ENCODE measurements around the gene SMC5. TPM values are rescaled to one million over a fixed set of nuclear protein-coding genes. Genes with fewer than 3 reads are reported as not detected.

The SMC5 gene
- total RNA-seq, 1 experiment from 2014 or later: 41.9 TPM

DNA sequence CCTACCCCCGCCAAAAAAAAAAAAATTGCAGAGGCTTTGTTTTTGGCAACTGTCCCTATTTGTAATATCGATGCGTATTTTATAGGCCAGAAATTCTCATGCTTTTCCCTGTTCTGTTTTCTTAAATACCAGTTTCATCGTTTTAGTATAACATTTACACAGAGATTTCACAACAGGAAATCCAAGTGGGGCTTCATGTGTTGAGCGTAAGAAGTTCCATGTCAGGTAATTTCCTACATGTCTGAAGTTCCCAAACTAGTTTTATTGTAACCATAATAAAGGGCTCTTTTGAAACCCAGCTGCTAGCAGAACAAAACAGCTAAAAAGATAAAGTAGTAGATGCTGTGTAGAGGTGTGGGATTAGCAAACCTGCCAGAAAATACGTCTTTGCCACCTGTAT, 4.2 kb downstream of the SMC5 start:
- Histone ChIP-seq H3K9me2 (ENCODE audit: insufficient read depth) (no peaks in the 10 kb centered on the region), H3K4me1 (replicated peaks; ENCODE audit: insufficient read depth) (peaks cover 32% of the 10 kb centered on the region), H3K27ac (no peak overlapping the region), H3K27me3 (ENCODE audit: insufficient read depth, low read depth) (no peaks in the 10 kb centered on the region), H3K79me2 (ENCODE audit: low read depth) (peaks cover 84% of the 10 kb centered on the region), H3F3A (ENCODE audit: insufficient read depth, low read depth) (peaks cover 34% of the 10 kb centered on the region), H4K20me1 (ENCODE audit: insufficient read depth) (peaks cover 59% of the 10 kb centered on the region), H3K36me3 (ENCODE audit: low read depth) (peaks cover 44% of the 10 kb centered on the region), H2AFZ (no peak overlapping the region), H3K4me2 (peak overlapping the region; percentile 20; the same call in 1 of the 2 replicates), H3K4me3 (no peak overlapping the region), H3K9me3 (ENCODE audit: insufficient read depth, low read depth) (0 out of 2 replicates have a peak, but pooled peaks cover 3% of the 10 kb centered on the region)
- DNase-seq: no peak
- ChIA-PET CTCF (interaction anchor here (0.6 kb wide), 1 partner anchor 114 kb away, joined by 5 read pairs; no protein-coding TSS in a partner anchor), POLR2A (ENCODE audit: unreplicated experiment) (interaction anchor here (0.5 to 0.6 kb wide), 2 partner anchors 8 to 36 kb away, joined by 3 to 5 read pairs; no protein-coding TSS in a partner anchor)
- no TSS peak for BruUV-seq (replicated peaks)
- TF ChIP-seq, protein P1, sequence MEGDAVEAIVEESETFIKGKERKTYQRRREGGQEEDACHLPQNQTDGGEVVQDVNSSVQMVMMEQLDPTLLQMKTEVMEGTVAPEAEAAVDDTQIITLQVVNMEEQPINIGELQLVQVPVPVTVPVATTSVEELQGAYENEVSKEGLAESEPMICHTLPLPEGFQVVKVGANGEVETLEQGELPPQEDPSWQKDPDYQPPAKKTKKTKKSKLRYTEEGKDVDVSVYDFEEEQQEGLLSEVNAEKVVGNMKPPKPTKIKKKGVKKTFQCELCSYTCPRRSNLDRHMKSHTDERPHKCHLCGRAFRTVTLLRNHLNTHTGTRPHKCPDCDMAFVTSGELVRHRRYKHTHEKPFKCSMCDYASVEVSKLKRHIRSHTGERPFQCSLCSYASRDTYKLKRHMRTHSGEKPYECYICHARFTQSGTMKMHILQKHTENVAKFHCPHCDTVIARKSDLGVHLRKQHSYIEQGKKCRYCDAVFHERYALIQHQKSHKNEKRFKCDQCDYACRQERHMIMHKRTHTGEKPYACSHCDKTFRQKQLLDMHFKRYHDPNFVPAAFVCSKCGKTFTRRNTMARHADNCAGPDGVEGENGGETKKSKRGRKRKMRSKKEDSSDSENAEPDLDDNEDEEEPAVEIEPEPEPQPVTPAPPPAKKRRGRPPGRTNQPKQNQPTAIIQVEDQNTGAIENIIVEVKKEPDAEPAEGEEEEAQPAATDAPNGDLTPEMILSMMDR (conservative IDR thresholded peaks at IDR 0.05): no peak
- no peak for TF ChIP-seq EZH2 (IDR thresholded peaks at IDR 0.05; ENCODE audit: low read depth)
- intact Hi-C loops (cut with micrococcal nuclease; ENCODE audit: unreplicated experiment): no loop called here

GRCh38 chr9:70263421-70263820, 4.6 kb downstream of the SMC5 start:
- H3K9me3 ChIP-seq (ENCODE audit: insufficient read depth, low read depth): 0 out of 2 replicates have a peak, but pooled peaks cover 3% of the 10 kb centered on the region
- no peak overlapping the region for H3K4me3 ChIP-seq
- no peaks in the 10 kb centered on the region for H3K27me3 ChIP-seq (ENCODE audit: insufficient read depth, low read depth)
- CTCF ChIA-PET: interaction anchor here (0.6 kb wide), 1 partner anchor 114 kb away, joined by 5 read pairs; no protein-coding TSS in a partner anchor
- no TSS peak for BruUV-seq (replicated peaks)
- TF ChIP-seq EZH2 (IDR thresholded peaks at IDR 0.05; ENCODE audit: low read depth): no peak
- TF ChIP-seq, protein P1 (conservative IDR thresholded peaks at IDR 0.05): no peak
- H3K4me2 ChIP-seq: peak overlapping the region; percentile 20; the same call in 1 of the 2 replicates
- H2AFZ ChIP-seq: no peak overlapping the region
- no peak overlapping the region for H3K27ac ChIP-seq
- peaks cover 63% of the 10 kb centered on the region for H4K20me1 ChIP-seq (ENCODE audit: insufficient read depth)
- intact Hi-C loops (cut with micrococcal nuclease; ENCODE audit: unreplicated experiment): no loop called here
- peaks cover 31% of the 10 kb centered on the region for H3F3A ChIP-seq (ENCODE audit: insufficient read depth, low read depth)
- peaks cover 44% of the 10 kb centered on the region for H3K36me3 ChIP-seq (ENCODE audit: low read depth)
- H3K79me2 ChIP-seq (ENCODE audit: low read depth): peaks cover 84% of the 10 kb centered on the region
- H3K9me2 ChIP-seq (ENCODE audit: insufficient read depth): no peaks in the 10 kb centered on the region
- DNase-seq: peak in 1 of 2 experiments; percentile 38
- peaks cover 30% of the 10 kb centered on the region for H3K4me1 ChIP-seq (replicated peaks; ENCODE audit: insufficient read depth)
- POLR2A ChIA-PET (ENCODE audit: unreplicated experiment): interaction anchor here (0.5 to 0.6 kb wide), 2 partner anchors 8 to 36 kb away, joined by 3 to 5 read pairs; no protein-coding TSS in a partner anchor

DNA sequence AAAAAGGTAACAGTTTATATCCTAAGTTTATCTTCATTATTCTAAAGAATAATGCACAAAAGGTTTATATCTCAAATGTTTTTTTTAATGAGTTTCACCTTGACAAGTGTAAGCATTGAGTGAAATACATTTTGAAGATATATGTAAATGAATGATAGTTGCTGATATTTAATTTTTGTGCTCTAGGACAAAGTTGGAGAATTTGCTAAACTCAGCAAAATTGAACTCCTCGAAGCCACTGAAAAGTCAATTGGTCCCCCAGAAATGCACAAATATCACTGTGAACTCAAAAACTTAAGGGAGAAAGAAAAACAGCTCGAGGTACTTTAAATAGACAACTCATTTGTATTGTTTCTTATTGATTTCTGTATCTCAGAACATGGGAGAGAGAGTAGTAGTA, 19.5 kb downstream of the SMC5 start:
- Histone ChIP-seq H3K9me3 (ENCODE audit: insufficient read depth, low read depth) (no peaks in the 10 kb centered on the region), H3K36me3 (ENCODE audit: low read depth) (peaks cover 40% of the 10 kb centered on the region), H3K9me2 (ENCODE audit: insufficient read depth) (no peaks in the 10 kb centered on the region), H3F3A (ENCODE audit: insufficient read depth, low read depth) (peaks cover 5% of the 10 kb centered on the region; the same call in 1 of the 2 replicates), H2AFZ (no peak overlapping the region), H4K20me1 (ENCODE audit: insufficient read depth) (peaks cover 20% of the 10 kb centered on the region), H3K27ac (no peak overlapping the region), H3K4me1 (replicated peaks; ENCODE audit: insufficient read depth) (no peaks in the 10 kb centered on the region), H3K79me2 (ENCODE audit: low read depth) (peaks cover 37% of the 10 kb centered on the region), H3K4me3 (no peak overlapping the region), H3K27me3 (ENCODE audit: insufficient read depth, low read depth) (no peaks in the 10 kb centered on the region), H3K4me2 (no peak overlapping the region)
- ChIA-PET POLR2A (ENCODE audit: unreplicated experiment) (no interaction called here), CTCF (no interaction called here)
- intact Hi-C loops (cut with micrococcal nuclease; ENCODE audit: unreplicated experiment): no loop called here
- TF ChIP-seq, protein P1 (conservative IDR thresholded peaks at IDR 0.05): no peak
- no peak for TF ChIP-seq EZH2 (IDR thresholded peaks at IDR 0.05; ENCODE audit: low read depth)
- DNase-seq: no peak
- BruUV-seq (replicated peaks): no TSS peak
